ENCODE measurements around the gene CALML3. TPM values are rescaled to one million over a fixed set of nuclear protein-coding genes. Genes with fewer than 3 reads are reported as not detected.

The CALML3 gene
- total RNA-seq, 1 donor from 2014 or later = not detected

DNA sequence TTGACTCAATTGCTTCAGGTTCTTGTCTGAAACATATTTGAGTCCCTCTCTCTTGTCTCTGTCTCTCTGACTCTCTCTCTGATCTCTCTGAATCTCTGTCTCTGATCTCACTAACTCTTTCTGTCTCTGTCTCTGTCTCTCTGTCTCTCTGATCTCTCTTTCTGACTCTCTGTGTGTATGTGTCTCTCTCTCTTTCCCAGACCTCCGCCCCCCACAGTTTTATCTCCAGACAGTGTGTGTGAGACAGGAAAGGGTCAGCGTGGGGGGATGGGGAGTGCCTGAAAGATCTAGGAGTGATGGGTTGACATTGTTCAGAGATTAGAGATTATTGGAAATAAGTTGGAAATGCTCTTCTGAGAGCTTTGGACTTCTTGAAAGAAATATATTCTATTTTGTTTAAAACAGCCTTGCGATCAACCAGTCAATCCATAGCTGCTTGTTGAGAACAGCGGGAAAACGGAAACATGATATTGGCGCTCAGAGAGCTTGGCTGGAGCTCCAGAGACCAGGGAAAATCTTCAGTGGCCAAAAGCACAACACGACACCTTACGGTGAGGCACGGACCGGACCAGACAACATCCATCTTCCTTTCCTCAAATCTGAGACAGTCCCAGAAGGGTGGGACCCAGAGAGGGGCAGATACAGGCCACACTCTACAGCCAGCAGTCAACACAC, 35.5 kb downstream of the CALML3 start:
- H3K36me3 ChIP-seq = no peaks in the 10 kb centered on the region
- peaks cover 11% of the 10 kb centered on the region for H3K27me3 ChIP-seq (ENCODE audit: low read depth)
- no peak overlapping the region for H3K27ac ChIP-seq (replicated peaks)
- TF ChIP-seq, protein P1, sequence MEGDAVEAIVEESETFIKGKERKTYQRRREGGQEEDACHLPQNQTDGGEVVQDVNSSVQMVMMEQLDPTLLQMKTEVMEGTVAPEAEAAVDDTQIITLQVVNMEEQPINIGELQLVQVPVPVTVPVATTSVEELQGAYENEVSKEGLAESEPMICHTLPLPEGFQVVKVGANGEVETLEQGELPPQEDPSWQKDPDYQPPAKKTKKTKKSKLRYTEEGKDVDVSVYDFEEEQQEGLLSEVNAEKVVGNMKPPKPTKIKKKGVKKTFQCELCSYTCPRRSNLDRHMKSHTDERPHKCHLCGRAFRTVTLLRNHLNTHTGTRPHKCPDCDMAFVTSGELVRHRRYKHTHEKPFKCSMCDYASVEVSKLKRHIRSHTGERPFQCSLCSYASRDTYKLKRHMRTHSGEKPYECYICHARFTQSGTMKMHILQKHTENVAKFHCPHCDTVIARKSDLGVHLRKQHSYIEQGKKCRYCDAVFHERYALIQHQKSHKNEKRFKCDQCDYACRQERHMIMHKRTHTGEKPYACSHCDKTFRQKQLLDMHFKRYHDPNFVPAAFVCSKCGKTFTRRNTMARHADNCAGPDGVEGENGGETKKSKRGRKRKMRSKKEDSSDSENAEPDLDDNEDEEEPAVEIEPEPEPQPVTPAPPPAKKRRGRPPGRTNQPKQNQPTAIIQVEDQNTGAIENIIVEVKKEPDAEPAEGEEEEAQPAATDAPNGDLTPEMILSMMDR (IDR thresholded peaks at IDR 0.05; ENCODE audit: borderline replicate concordance) = no peak
- no peak overlapping the region for H3K4me3 ChIP-seq
- no peaks in the 10 kb centered on the region for H3K4me1 ChIP-seq
- no peaks in the 10 kb centered on the region for H3K9me3 ChIP-seq (replicated peaks)
- no peak for DNase-seq
- intact Hi-C loops (cut with micrococcal nuclease) = no loop called here

GRCh38 chr10:5560817-5561703, 36.3 kb downstream of the CALML3 start:
- no peak for DNase-seq
- Histone ChIP-seq H3K36me3 (no peaks in the 10 kb centered on the region), H3K4me3 (no peak overlapping the region), H3K27ac (replicated peaks) (no peak overlapping the region), H3K9me3 (replicated peaks) (no peaks in the 10 kb centered on the region), H3K27me3 (ENCODE audit: low read depth) (peaks cover 11% of the 10 kb centered on the region), H3K4me1 (no peaks in the 10 kb centered on the region)
- intact Hi-C loops (cut with micrococcal nuclease) = no loop called here
- TF ChIP-seq, protein P1 (IDR thresholded peaks at IDR 0.05; ENCODE audit: borderline replicate concordance) = no peak

- intact Hi-C loops (cut with micrococcal nuclease) = no loop called here
- Histone ChIP-seq H3K27ac (replicated peaks) (no peak overlapping the region), H3K9me3 (replicated peaks) (no peaks in the 10 kb centered on the region), H3K36me3 (no peaks in the 10 kb centered on the region), H3K27me3 (ENCODE audit: low read depth) (peaks cover 11% of the 10 kb centered on the region), H3K4me1 (no peaks in the 10 kb centered on the region), H3K4me3 (no peak overlapping the region)
- TF ChIP-seq, protein P1 (IDR thresholded peaks at IDR 0.05; ENCODE audit: borderline replicate concordance) = no peak
- DNase-seq = no peak
Measured at GRCh38 chr10:5561704-5562645, 37.2 kb downstream of the CALML3 start.

DNA sequence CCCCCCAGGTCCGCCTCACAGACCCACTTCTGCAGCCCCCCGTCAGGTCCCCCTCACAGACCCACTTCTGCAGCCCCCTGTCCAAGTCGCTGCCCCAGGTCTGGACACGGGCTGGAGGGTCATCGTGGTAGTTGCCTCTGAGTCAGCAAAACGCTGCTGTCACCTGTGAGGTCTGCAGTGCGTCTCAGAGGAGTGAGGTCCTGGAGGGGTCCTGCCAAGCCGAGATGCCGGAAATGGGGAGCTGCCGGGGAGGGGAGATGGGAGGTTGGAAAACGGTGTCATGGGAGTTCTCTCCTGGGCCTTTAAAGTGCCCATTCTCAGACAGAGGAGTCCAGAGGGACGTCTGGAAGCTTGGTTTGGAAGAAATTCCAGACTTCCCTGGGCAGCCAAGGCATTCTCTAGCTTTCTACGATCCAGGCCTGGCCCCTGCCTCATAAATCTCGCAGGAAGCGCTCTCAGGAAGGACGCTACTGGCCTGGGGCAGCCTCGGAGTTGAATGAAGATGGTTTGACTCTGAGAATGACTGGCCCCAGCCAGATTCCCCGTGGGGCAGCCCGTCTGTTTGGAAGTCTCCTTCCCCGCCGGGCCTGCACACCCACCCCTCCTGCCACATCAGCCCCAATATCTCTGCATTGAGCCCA, 38.7 kb downstream of the CALML3 start:
- H3K27ac ChIP-seq (replicated peaks) = no peak overlapping the region
- H3K4me1 ChIP-seq = no peaks in the 10 kb centered on the region
- H3K36me3 ChIP-seq = no peaks in the 10 kb centered on the region
- no peaks in the 10 kb centered on the region for H3K9me3 ChIP-seq (replicated peaks)
- no peak overlapping the region for H3K4me3 ChIP-seq
- TF ChIP-seq, protein P1 (IDR thresholded peaks at IDR 0.05; ENCODE audit: borderline replicate concordance) = no peak
- peaks cover 5% of the 10 kb centered on the region for H3K27me3 ChIP-seq (ENCODE audit: low read depth)
- intact Hi-C loops (cut with micrococcal nuclease) = no loop called here
- DNase-seq = no peak

Data from left ventricle myocardium inferior (tissue), 1 donor.